HepG2 (cell line): ENCODE results near the gene TM9SF4. TPM values are rescaled to one million over a fixed set of nuclear protein-coding genes. Genes with fewer than 3 reads are reported as not detected.

ENCODE experiments used
- ATF7 ChIP-seq, 2 experiments: fragments of 450-650 bp in 1 of 2; sonication (generic) in 1 of 2; formaldehyde crosslinking in 1 of 2; IDR thresholded peaks; 2 replicates each; pipeline versions ENCODE4 v1.4.0 to v1.6.1; 2016 to 2020; ENCODE audit warnings: antibody characterized with exemption in 1 of 2, mild to moderate bottlenecking in 1 of 2, missing genetic modification reagents in 1 of 2
- CENPBD1 ChIP-seq: sonication (generic); formaldehyde crosslinking; IDR thresholded peaks from 2 replicates; pipeline ENCODE4 v1.8.0; 2022; ENCODE audit warnings: missing genetic modification reagents, low read depth, mild to moderate bottlenecking, borderline replicate concordance
- HMG20B ChIP-seq: conservative IDR thresholded peaks from 2 replicates; pipeline ENCODE4 v1.6.1; 2016; ENCODE audit warnings: missing genetic modification reagents, missing compliant biosample characterization
- LCORL ChIP-seq, 2 experiments: fragments of 450-650 bp in 1 of 2; sonication (generic) in 1 of 2; formaldehyde crosslinking in 1 of 2; IDR thresholded peaks; 2 replicates each; pipeline versions ENCODE4 v1.5.0 to v1.6.1; 2017 to 2020; ENCODE audit warnings: antibody characterized with exemption in 1 of 2, missing genetic modification reagents in 1 of 2
- NCOR1 ChIP-seq: fragments of 200-600 bp; sonication (generic); IDR thresholded peaks from 2 replicates; pipeline ENCODE4 v1.7.0; 2017; ENCODE audit warnings: antibody characterized with exemption, low read length, borderline replicate concordance
- ZNF142 ChIP-seq: sonication (generic); formaldehyde crosslinking; IDR thresholded peaks from 2 replicates; pipeline ENCODE4 v1.4.0; 2020; ENCODE audit warnings: missing genetic modification reagents
- ZNF7 ChIP-seq: IDR thresholded peaks from 2 replicates; pipeline ENCODE4 v1.6.1; 2016; ENCODE audit warnings: missing biosample characterization, missing genetic modification reagents
- ZNF782 ChIP-seq: sonication (generic); formaldehyde crosslinking; IDR thresholded peaks from 2 replicates; pipeline ENCODE4 v1.4.0; 2020; ENCODE audit warnings: missing genetic modification reagents, mild to moderate bottlenecking, borderline replicate concordance
- polyA plus RNA-seq, 8 experiments: library from polyadenylated mRNA; depleted of rRNA in 3 of 8; stranded (reverse) in 7 of 8; unstranded in 1 of 8; fragments of >200 nt; fragmentation: Illumina TruSeq in 4 of 8; extraction: Trizol in 4 of 8; gene quantifications; 2 replicates each; pipeline versions ENCODE4 v1.2.1 to v1.2.3, GENCODE V29; 2011 to 2016; ENCODE audit warnings: low read depth in 4 of 8, missing spikeins in 1 of 8, mixed read lengths in 1 of 8; ENCODE audit not compliant: insufficient read depth in 1 of 8
- total RNA-seq, 5 experiments: library from RNA; depleted of rRNA; stranded (reverse); fragments of >200 nt; fragmentation: Illumina TruSeq; extraction: Trizol; gene quantifications; 2 replicates each; pipeline ENCODE4 v1.2.3, GENCODE V29; 2016; ENCODE audit warnings: low read depth in 1 of 5
- TF ChIP-seq, protein P1 (sequence below): sonication (generic); formaldehyde crosslinking; IDR thresholded peaks from 2 replicates; pipeline ENCODE4 v1.9.0; 2021; ENCODE audit warnings: missing genetic modification reagents, borderline replicate concordance
- TF ChIP-seq, protein P2 (sequence below): IDR thresholded peaks from 2 replicates; pipeline ENCODE4 v1.6.1; 2016

Gene TM9SF4
- total and polyA plus RNA-seq, 2 of the 13 experiments (the other 11 are each of a cell fraction or from before 2014, with no cell fraction given) = 53.5 to 171 TPM

DNA sequence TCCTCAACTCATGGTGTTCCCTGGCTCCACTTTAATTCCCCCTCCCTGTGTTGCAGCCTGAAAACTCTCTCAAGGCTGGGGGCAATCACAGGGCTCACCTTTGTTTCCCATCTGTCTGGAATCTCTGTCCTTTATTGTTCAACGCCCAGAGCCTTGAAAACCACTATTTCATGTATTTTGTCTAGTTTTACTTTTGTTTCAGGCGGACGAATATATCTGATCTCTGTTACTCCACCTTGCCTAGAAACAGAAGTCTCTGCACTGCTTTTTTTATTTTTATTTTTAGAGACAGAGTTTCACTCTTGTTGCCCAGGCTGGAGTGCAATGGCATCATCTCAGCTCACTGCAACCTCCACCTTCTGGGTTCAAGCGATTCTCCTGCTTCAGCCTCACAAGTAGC is 70.4 kb downstream of the TM9SF4 start (continued):
- TF ChIP-seq CENPBD1 (CRISPR knock-in tag) (no peak), ATF7 (IDR thresholded peaks at IDR 0.05) (no peak), ATF7 (CRISPR knock-in tag; IDR thresholded peaks at IDR 0.05) (no peak), LCORL (IDR thresholded peaks at IDR 0.05) (no peak), LCORL (CRISPR knock-in tag; IDR thresholded peaks at IDR 0.05) (no peak), ZNF782 (no peak), ZNF142 (CRISPR knock-in tag) (no peak), NCOR1 (no peak), HMG20B (no peak), ZNF7 (CRISPR knock-in tag) (no peak)
- TF ChIP-seq, protein P1, sequence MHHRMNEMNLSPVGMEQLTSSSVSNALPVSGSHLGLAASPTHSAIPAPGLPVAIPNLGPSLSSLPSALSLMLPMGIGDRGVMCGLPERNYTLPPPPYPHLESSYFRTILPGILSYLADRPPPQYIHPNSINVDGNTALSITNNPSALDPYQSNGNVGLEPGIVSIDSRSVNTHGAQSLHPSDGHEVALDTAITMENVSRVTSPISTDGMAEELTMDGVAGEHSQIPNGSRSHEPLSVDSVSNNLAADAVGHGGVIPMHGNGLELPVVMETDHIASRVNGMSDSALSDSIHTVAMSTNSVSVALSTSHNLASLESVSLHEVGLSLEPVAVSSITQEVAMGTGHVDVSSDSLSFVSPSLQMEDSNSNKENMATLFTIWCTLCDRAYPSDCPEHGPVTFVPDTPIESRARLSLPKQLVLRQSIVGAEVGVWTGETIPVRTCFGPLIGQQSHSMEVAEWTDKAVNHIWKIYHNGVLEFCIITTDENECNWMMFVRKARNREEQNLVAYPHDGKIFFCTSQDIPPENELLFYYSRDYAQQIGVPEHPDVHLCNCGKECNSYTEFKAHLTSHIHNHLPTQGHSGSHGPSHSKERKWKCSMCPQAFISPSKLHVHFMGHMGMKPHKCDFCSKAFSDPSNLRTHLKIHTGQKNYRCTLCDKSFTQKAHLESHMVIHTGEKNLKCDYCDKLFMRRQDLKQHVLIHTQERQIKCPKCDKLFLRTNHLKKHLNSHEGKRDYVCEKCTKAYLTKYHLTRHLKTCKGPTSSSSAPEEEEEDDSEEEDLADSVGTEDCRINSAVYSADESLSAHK = no peak
- TF ChIP-seq, protein P2, sequence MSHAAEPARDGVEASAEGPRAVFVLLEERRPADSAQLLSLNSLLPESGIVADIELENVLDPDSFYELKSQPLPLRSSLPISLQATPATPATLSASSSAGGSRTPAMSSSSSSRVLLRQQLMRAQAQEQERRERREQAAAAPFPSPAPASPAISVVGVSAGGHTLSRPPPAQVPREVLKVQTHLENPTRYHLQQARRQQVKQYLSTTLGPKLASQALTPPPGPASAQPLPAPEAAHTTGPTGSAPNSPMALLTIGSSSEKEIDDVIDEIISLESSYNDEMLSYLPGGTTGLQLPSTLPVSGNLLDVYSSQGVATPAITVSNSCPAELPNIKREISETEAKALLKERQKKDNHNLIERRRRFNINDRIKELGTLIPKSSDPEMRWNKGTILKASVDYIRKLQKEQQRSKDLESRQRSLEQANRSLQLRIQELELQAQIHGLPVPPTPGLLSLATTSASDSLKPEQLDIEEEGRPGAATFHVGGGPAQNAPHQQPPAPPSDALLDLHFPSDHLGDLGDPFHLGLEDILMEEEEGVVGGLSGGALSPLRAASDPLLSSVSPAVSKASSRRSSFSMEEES (CRISPR knock-in tag) = no peak
- TF ChIP-seq, all 625 proteins: peak for 0
